Measurements from ENCODE around the gene GPR18. TPM values are rescaled to one million over a fixed set of nuclear protein-coding genes. Genes with fewer than 3 reads are reported as not detected.

Gene GPR18
- total RNA-seq, 1 donor from 2014 or later, result 0.59 TPM

DNA sequence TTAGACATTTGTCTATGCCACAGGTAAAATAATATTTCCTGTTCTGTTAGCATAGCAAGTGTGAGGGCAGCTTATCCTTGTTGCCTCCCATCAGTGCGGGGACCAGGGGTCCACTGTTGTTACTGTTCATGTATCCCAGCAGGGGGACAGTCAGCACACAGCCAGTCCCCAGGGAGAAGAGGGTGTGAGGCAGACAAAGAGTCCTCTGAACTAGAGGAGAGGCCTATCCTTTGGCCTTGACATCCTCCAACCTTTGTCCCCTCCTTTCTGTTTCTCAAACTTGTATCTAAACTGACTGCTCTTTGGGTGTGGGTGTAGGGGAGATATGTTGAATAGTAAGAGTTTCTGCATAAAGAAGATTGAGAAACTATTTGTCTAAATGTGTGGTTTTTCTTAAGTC is 2.9 kb upstream of the GPR18 start:
- Histone ChIP-seq H3K36me3 (ENCODE audit: insufficient read depth, low read length) (no peaks in the 10 kb centered on the region), H3K27me3 (ENCODE audit: insufficient read depth, low read length) (no peaks in the 10 kb centered on the region), H3K4me1 (ENCODE audit: insufficient read depth, low read length) (no peaks in the 10 kb centered on the region), H3K9ac (ENCODE audit: low read length) (no peak overlapping the region), H2AFZ (ENCODE audit: low read depth, low read length) (no peak overlapping the region), H3K4me3 (ENCODE audit: insufficient read depth, low read depth, low read length) (no peak overlapping the region), H3K4me2 (ENCODE audit: low read length) (no peak overlapping the region), H3K27ac (ENCODE audit: low read depth, low read length) (no peak overlapping the region), H4K20me1 (ENCODE audit: insufficient read depth, low read length) (peaks cover 6% of the 10 kb centered on the region), H3K79me2 (ENCODE audit: insufficient read depth, low read length) (no peaks in the 10 kb centered on the region), H3K9me3 (ENCODE audit: insufficient read depth, low read depth, low read length) (no peaks in the 10 kb centered on the region)
- TF ChIP-seq EZH2 (IDR thresholded peaks at IDR 0.05; ENCODE audit: insufficient read depth, low read length) (no peak), CTCF (IDR thresholded peaks at IDR 0.05; ENCODE audit: insufficient read depth, low read depth, low read length) (no peak)
- Mint-ChIP-seq H3K4me1 (ENCODE audit: low read depth, unreplicated experiment) (peaks cover 26% of the 10 kb centered on the region), H3K9me3 (ENCODE audit: unreplicated experiment) (no peaks in the 10 kb centered on the region), H3K27ac (ENCODE audit: unreplicated experiment) (no peak overlapping the region), H3K4me3 (ENCODE audit: unreplicated experiment) (no peak overlapping the region), H3K36me3 (ENCODE audit: low read depth, unreplicated experiment) (peaks cover 3% of the 10 kb centered on the region), H3K27me3 (ENCODE audit: low read depth, unreplicated experiment) (no peaks in the 10 kb centered on the region)
- DNase-seq (ENCODE audit: low read depth) (no peak), FAIRE-seq (no peak)

DNA sequence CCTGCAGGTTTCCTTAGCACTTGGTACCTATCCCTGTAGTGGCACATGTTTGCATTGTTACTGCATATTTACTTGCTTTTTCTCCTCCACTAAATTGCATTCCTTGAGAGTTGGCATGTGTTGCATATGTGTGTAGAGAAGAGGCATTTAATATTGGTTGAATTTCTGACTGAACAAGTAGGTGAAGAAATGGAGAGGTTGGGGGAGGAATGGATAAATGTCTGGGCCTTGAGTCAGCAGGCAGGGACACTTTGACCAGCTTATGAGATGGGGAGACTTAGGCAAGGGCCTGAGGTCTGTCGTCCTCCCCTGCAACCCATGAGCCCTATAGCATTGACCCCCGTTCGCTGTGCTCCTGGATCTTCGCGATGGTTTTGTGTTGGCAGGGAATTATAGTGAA is 2.0 kb upstream of the GPR18 start:
- peak; percentile 15 for DNase-seq (ENCODE audit: low read depth)
- peaks cover 8% of the 10 kb centered on the region for H3K36me3 Mint-ChIP-seq (ENCODE audit: low read depth, unreplicated experiment)
- Histone ChIP-seq H3K36me3 (ENCODE audit: insufficient read depth, low read length) (no peaks in the 10 kb centered on the region), H4K20me1 (ENCODE audit: insufficient read depth, low read length) (peaks cover 2% of the 10 kb centered on the region), H3K79me2 (ENCODE audit: insufficient read depth, low read length) (no peaks in the 10 kb centered on the region), H3K27me3 (ENCODE audit: insufficient read depth, low read length) (no peaks in the 10 kb centered on the region), H3K27ac (ENCODE audit: low read depth, low read length) (no peak overlapping the region), H3K9me3 (ENCODE audit: insufficient read depth, low read depth, low read length) (no peaks in the 10 kb centered on the region), H3K4me1 (ENCODE audit: insufficient read depth, low read length) (no peaks in the 10 kb centered on the region), H3K9ac (ENCODE audit: low read length) (no peak overlapping the region), H3K4me2 (ENCODE audit: low read length) (no peak overlapping the region), H3K4me3 (ENCODE audit: insufficient read depth, low read depth, low read length) (no peak overlapping the region), H2AFZ (ENCODE audit: low read depth, low read length) (no peak overlapping the region)
- FAIRE-seq, result no peak
- no peaks in the 10 kb centered on the region for H3K9me3 Mint-ChIP-seq (ENCODE audit: unreplicated experiment)
- TF ChIP-seq CTCF (IDR thresholded peaks at IDR 0.05; ENCODE audit: insufficient read depth, low read depth, low read length) (no peak), EZH2 (IDR thresholded peaks at IDR 0.05; ENCODE audit: insufficient read depth, low read length) (no peak)
- H3K27ac Mint-ChIP-seq (ENCODE audit: unreplicated experiment), result peak overlapping the region; percentile 13
- H3K4me3 Mint-ChIP-seq (ENCODE audit: unreplicated experiment), result no peak overlapping the region
- no peaks in the 10 kb centered on the region for H3K27me3 Mint-ChIP-seq (ENCODE audit: low read depth, unreplicated experiment)
- H3K4me1 Mint-ChIP-seq (ENCODE audit: low read depth, unreplicated experiment), result peaks cover 28% of the 10 kb centered on the region

- H3K9me3 ChIP-seq (ENCODE audit: insufficient read depth, low read depth, low read length), result no peaks in the 10 kb centered on the region
- Mint-ChIP-seq H3K36me3 (ENCODE audit: low read depth, unreplicated experiment) (peaks cover 15% of the 10 kb centered on the region), H3K4me1 (ENCODE audit: low read depth, unreplicated experiment) (peaks cover 28% of the 10 kb centered on the region), H3K9me3 (ENCODE audit: unreplicated experiment) (no peaks in the 10 kb centered on the region), H3K27me3 (ENCODE audit: low read depth, unreplicated experiment) (no peaks in the 10 kb centered on the region), H3K27ac (ENCODE audit: unreplicated experiment) (no peak overlapping the region), H3K4me3 (ENCODE audit: unreplicated experiment) (no peak overlapping the region)
- H4K20me1 ChIP-seq (ENCODE audit: insufficient read depth, low read length), result no peaks in the 10 kb centered on the region
- H3K27ac ChIP-seq (ENCODE audit: low read depth, low read length), result no peak overlapping the region
- no peaks in the 10 kb centered on the region for H3K4me1 ChIP-seq (ENCODE audit: insufficient read depth, low read length)
- H3K9ac ChIP-seq (ENCODE audit: low read length), result no peak overlapping the region
- no peak overlapping the region for H3K4me2 ChIP-seq (ENCODE audit: low read length)
- no peak for TF ChIP-seq EZH2 (IDR thresholded peaks at IDR 0.05; ENCODE audit: insufficient read depth, low read length)
- no peak for TF ChIP-seq CTCF (IDR thresholded peaks at IDR 0.05; ENCODE audit: insufficient read depth, low read depth, low read length)
- H3K79me2 ChIP-seq (ENCODE audit: insufficient read depth, low read length), result no peaks in the 10 kb centered on the region
- H2AFZ ChIP-seq (ENCODE audit: low read depth, low read length), result no peak overlapping the region
- H3K27me3 ChIP-seq (ENCODE audit: insufficient read depth, low read length), result no peaks in the 10 kb centered on the region
- FAIRE-seq, result no peak
- H3K36me3 ChIP-seq (ENCODE audit: insufficient read depth, low read length), result no peaks in the 10 kb centered on the region
- no peak overlapping the region for H3K4me3 ChIP-seq (ENCODE audit: insufficient read depth, low read depth, low read length)
- no peak for DNase-seq (ENCODE audit: low read depth)
These were observed 767 bp upstream of the GPR18 start for GRCh38 chr13:99258946-99259345.

Measured in astrocyte (in vitro differentiated cells and primary cell).